ENCODE measurements around the gene STX2.

DNA sequence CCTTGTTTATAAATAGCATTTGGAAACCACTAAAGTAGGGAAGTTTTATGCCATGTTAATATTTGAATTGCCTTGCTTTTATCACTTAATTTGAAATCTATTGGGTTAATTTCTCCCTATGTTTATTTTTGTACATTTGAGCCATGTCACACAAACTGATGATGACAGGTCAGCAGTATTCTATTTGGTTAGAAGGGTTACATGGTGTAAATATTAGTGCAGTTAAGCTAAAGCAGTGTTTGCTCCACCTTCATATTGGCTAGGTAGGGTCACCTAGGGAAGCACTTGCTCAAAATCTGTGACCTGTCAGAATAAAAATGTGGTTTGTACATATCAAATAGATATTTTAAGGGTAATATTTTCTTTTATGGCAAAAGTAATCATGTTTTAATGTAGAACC lies 37.2 kb upstream of the STX2 start:
- TF ChIP-seq POLR2AphosphoS5 (IDR thresholded peaks at IDR 0.05; ENCODE audit: low read depth, low read length) = no peak
- TF ChIP-seq POLR2A (IDR thresholded peaks at IDR 0.05; ENCODE audit: low read depth, low read length) = no peak
- no peak for TF ChIP-seq TAF1 (IDR thresholded peaks at IDR 0.05; ENCODE audit: borderline replicate concordance, low read depth, low read length)
